ENCODE data around the gene FREM2.

- TF ChIP-seq CTCF (conservative IDR thresholded peaks at IDR 0.05; ENCODE audit: low read length) (no peak), EZH2phosphoT487 (IDR thresholded peaks at IDR 0.05; ENCODE audit: borderline replicate concordance, low read depth, low read length) (no peak)
Observed at GRCh38 chr13:38895075-38895474, 208.2 kb downstream of the FREM2 start.

All from OCI-LY7 (cell line).